ENCODE results near the gene CASP7.
"Not testable (repeated sequence)": the region's sequence is repeated elsewhere in the genome, so short reads cannot be mapped to it uniquely, and the experiment has no call there.

CASP7 gene

GRCh38 chr10:113652456-113652855 lies 27.3 kb upstream of the CASP7 start:
- H3K36me3 Mint-ChIP-seq (ENCODE audit: low read depth); ATAC-seq; H3K9me3 Mint-ChIP-seq; DNase-seq; H3K27ac Mint-ChIP-seq; H3K4me3 Mint-ChIP-seq; H3K4me1 Mint-ChIP-seq: not testable (repeated sequence)
- H3K27me3 Mint-ChIP-seq: peaks cover 35% of the 10 kb centered on the region

- no peak for ATAC-seq
- no peak overlapping the region for H3K27ac Mint-ChIP-seq
- H3K9me3 Mint-ChIP-seq: no peaks in the 10 kb centered on the region
- DNase-seq: no peak
- H3K4me1 Mint-ChIP-seq: no peaks in the 10 kb centered on the region
- H3K27me3 Mint-ChIP-seq: peaks cover 24% of the 10 kb centered on the region
- no peak overlapping the region for H3K4me3 Mint-ChIP-seq
- H3K36me3 Mint-ChIP-seq (ENCODE audit: low read depth): no peaks in the 10 kb centered on the region
These were observed 22.8 kb upstream of the CASP7 start for GRCh38 chr10:113656896-113657295.

- DNase-seq: no peak
- Mint-ChIP-seq H3K27ac (no peak overlapping the region), H3K27me3 (peaks cover 23% of the 10 kb centered on the region), H3K9me3 (no peaks in the 10 kb centered on the region), H3K36me3 (ENCODE audit: low read depth) (no peaks in the 10 kb centered on the region), H3K4me1 (no peaks in the 10 kb centered on the region), H3K4me3 (no peak overlapping the region)
- ATAC-seq: no peak
These were observed 22.2 kb upstream of the CASP7 start for GRCh38 chr10:113657544-113657943.

GRCh38 chr10:113661332-113661731 lies 18.4 kb upstream of the CASP7 start:
- Mint-ChIP-seq H3K9me3 (no peaks in the 10 kb centered on the region), H3K27ac (no peak overlapping the region), H3K27me3 (peaks cover 9% of the 10 kb centered on the region), H3K4me1 (peaks cover under 1% of the 10 kb centered on the region), H3K4me3 (no peak overlapping the region), H3K36me3 (ENCODE audit: low read depth) (no peaks in the 10 kb centered on the region)
- DNase-seq (no peak), ATAC-seq (no peak)

- no peak overlapping the region for H3K27ac Mint-ChIP-seq
- no peak overlapping the region for H3K4me3 Mint-ChIP-seq
- DNase-seq: no peak
- peaks cover 8% of the 10 kb centered on the region for H3K4me1 Mint-ChIP-seq
- no peaks in the 10 kb centered on the region for H3K36me3 Mint-ChIP-seq (ENCODE audit: low read depth)
- peaks cover 5% of the 10 kb centered on the region for H3K27me3 Mint-ChIP-seq
- H3K9me3 Mint-ChIP-seq: no peaks in the 10 kb centered on the region
- ATAC-seq: no peak
These were observed 16.6 kb upstream of the CASP7 start for GRCh38 chr10:113663142-113663541.

- H3K4me1 Mint-ChIP-seq: peaks cover 8% of the 10 kb centered on the region
- H3K27me3 Mint-ChIP-seq: peaks cover 3% of the 10 kb centered on the region
- H3K27ac Mint-ChIP-seq: no peak within 1 kb of the TSS
- DNase-seq (no peak), ATAC-seq (no peak)
- H3K9me3 Mint-ChIP-seq: no peaks in the 10 kb centered on the region
- H3K36me3 Mint-ChIP-seq (ENCODE audit: low read depth): no peaks in the 10 kb centered on the region
- no peak within 1 kb of the TSS for H3K4me3 Mint-ChIP-seq
These were observed 15.8 kb upstream of the CASP7 start, which contains the start of gene NRAP for GRCh38 chr10:113663908-113664307. TSS of gene NRAP (minus strand) at chr10:113664041. CDS start at chr10:113663882, 159 bp downstream.

GRCh38 chr10:113665352-113665751 lies 14.4 kb upstream of the CASP7 start:
- ATAC-seq: no peak
- Mint-ChIP-seq H3K36me3 (ENCODE audit: low read depth) (no peaks in the 10 kb centered on the region), H3K27ac (no peak overlapping the region), H3K27me3 (peaks cover 2% of the 10 kb centered on the region), H3K4me1 (peaks cover 8% of the 10 kb centered on the region), H3K4me3 (no peak overlapping the region), H3K9me3 (peaks cover 4% of the 10 kb centered on the region)
- DNase-seq: no peak

GRCh38 chr10:113665806-113666354 lies 13.8 kb upstream of the CASP7 start:
- ATAC-seq (no peak), DNase-seq (no peak)
- H3K27ac Mint-ChIP-seq: no peak overlapping the region
- H3K27me3 Mint-ChIP-seq: peaks cover 7% of the 10 kb centered on the region
- H3K36me3 Mint-ChIP-seq (ENCODE audit: low read depth): no peaks in the 10 kb centered on the region
- peaks cover 8% of the 10 kb centered on the region for H3K4me1 Mint-ChIP-seq
- peaks cover 9% of the 10 kb centered on the region for H3K9me3 Mint-ChIP-seq
- H3K4me3 Mint-ChIP-seq: no peak overlapping the region

GRCh38 chr10:113666682-113667252 lies 12.9 kb upstream of the CASP7 start:
- H3K27me3 Mint-ChIP-seq: peaks cover 11% of the 10 kb centered on the region
- peaks cover 11% of the 10 kb centered on the region for H3K9me3 Mint-ChIP-seq
- no peaks in the 10 kb centered on the region for H3K36me3 Mint-ChIP-seq (ENCODE audit: low read depth)
- peak overlapping the region; percentile 41 for H3K27ac Mint-ChIP-seq
- DNase-seq (no peak), ATAC-seq (peak; percentile 85)
- peaks cover 8% of the 10 kb centered on the region for H3K4me1 Mint-ChIP-seq
- no peak overlapping the region for H3K4me3 Mint-ChIP-seq

- Mint-ChIP-seq H3K36me3 (ENCODE audit: low read depth) (peaks cover 23% of the 10 kb centered on the region), H3K4me3 (peak overlapping the region; percentile 96), H3K27ac (peak overlapping the region; percentile 94), H3K27me3 (no peaks in the 10 kb centered on the region), H3K9me3 (peaks cover 12% of the 10 kb centered on the region), H3K4me1 (peaks cover 49% of the 10 kb centered on the region)
- peak; percentile 35 for ATAC-seq
- peak; percentile 58 for DNase-seq
These were observed 739 bp downstream of the CASP7 start for GRCh38 chr10:113680190-113681111.

- ATAC-seq (peak; percentile 41), DNase-seq (peak; percentile 29)
- Mint-ChIP-seq H3K27ac (peak overlapping the region; percentile 94), H3K4me3 (peak overlapping the region; percentile 96), H3K9me3 (peaks cover 17% of the 10 kb centered on the region), H3K4me1 (peaks cover 49% of the 10 kb centered on the region), H3K36me3 (ENCODE audit: low read depth) (peaks cover 28% of the 10 kb centered on the region), H3K27me3 (no peaks in the 10 kb centered on the region)
These were observed 2.1 kb downstream of the CASP7 start for GRCh38 chr10:113681533-113682470.

GRCh38 chr10:113683300-113683699 lies 3.6 kb downstream of the CASP7 start:
- no peaks in the 10 kb centered on the region for H3K27me3 Mint-ChIP-seq
- no peak overlapping the region for H3K27ac Mint-ChIP-seq
- H3K36me3 Mint-ChIP-seq (ENCODE audit: low read depth): peaks cover 39% of the 10 kb centered on the region
- ATAC-seq: no peak
- H3K4me1 Mint-ChIP-seq: peaks cover 58% of the 10 kb centered on the region
- peaks cover 29% of the 10 kb centered on the region for H3K9me3 Mint-ChIP-seq
- no peak overlapping the region for H3K4me3 Mint-ChIP-seq
- no peak for DNase-seq

- Mint-ChIP-seq H3K27ac (no peak overlapping the region), H3K27me3 (no peaks in the 10 kb centered on the region), H3K4me1 (peaks cover 58% of the 10 kb centered on the region), H3K36me3 (ENCODE audit: low read depth) (peaks cover 60% of the 10 kb centered on the region), H3K4me3 (no peak overlapping the region), H3K9me3 (peaks cover 49% of the 10 kb centered on the region)
- DNase-seq (no peak), ATAC-seq (no peak)
These were observed 6.3 kb downstream of the CASP7 start for GRCh38 chr10:113686028-113686427.

- Mint-ChIP-seq H3K4me1 (peaks cover 48% of the 10 kb centered on the region), H3K4me3 (no peak overlapping the region), H3K36me3 (ENCODE audit: low read depth) (peaks cover 64% of the 10 kb centered on the region), H3K27ac (no peak overlapping the region), H3K9me3 (peaks cover 49% of the 10 kb centered on the region), H3K27me3 (no peaks in the 10 kb centered on the region)
- DNase-seq: no peak
- ATAC-seq: no peak
These were observed 7.3 kb downstream of the CASP7 start for GRCh38 chr10:113687037-113687436.
